MCF 10A (cell line): ENCODE data around the gene SLC1A7. TPM values are rescaled to one million over a fixed set of nuclear protein-coding genes. Genes with fewer than 3 reads are reported as not detected.

Experiments used
- BruUV-seq: library from RNA; stranded (reverse); fragments of 400-500 nt; replicated peaks from 2 replicates; lab custom pipeline; 2021; lab: Mats Ljungman, UMichigan
- CTCF ChIA-PET: fragments of 300-600 bp; sonication (Branson Sonifier 250); formaldehyde crosslinking; extraction: SDS; loops from one replicate; lab custom pipeline; 2021; ENCODE audit warnings: antibody characterized with exemption, inconsistent platforms; lab: Yijun Ruan, JAX
- POLR2A ChIA-PET: fragments of 300-600, 350-650 bp; sonication (Branson Sonifier 250); formaldehyde crosslinking; extraction: SDS; loops from one replicate; lab custom pipeline; 2020; ENCODE audit warnings: antibody characterized with exemption, inconsistent platforms; lab: Yijun Ruan, JAX
- DNase-seq: peaks from one replicate; pipeline ENCODE4 v3.0.0-alpha.2; 2018; ENCODE audit not compliant: unreplicated experiment
- H3K27ac Mint-ChIP-seq: one replicate; pipeline ENCODE4 v1.8.0; 2022; ENCODE audit warnings: mild to moderate bottlenecking, low read depth, mixed read lengths; ENCODE audit not compliant: unreplicated experiment
- H3K27me3 Mint-ChIP-seq: one replicate; pipeline ENCODE4 v1.8.0; 2022; ENCODE audit warnings: mixed read lengths; ENCODE audit not compliant: insufficient read depth, unreplicated experiment
- H3K36me3 Mint-ChIP-seq: one replicate; pipeline ENCODE4 v1.8.0; 2022; ENCODE audit warnings: mild to moderate bottlenecking, moderate library complexity, mixed read lengths; ENCODE audit not compliant: insufficient read depth, unreplicated experiment
- H3K4me1 Mint-ChIP-seq: one replicate; pipeline ENCODE4 v1.8.0; 2022; ENCODE audit warnings: mixed read lengths; ENCODE audit not compliant: insufficient read depth, unreplicated experiment
- H3K4me3 Mint-ChIP-seq: one replicate; pipeline ENCODE4 v1.8.0; 2022; ENCODE audit warnings: mild to moderate bottlenecking, moderate library complexity, mixed read lengths; ENCODE audit not compliant: unreplicated experiment
- H3K9me3 Mint-ChIP-seq: one replicate; pipeline ENCODE4 v1.8.0; 2022; ENCODE audit warnings: mixed read lengths; ENCODE audit not compliant: unreplicated experiment
- intact Hi-C: fragments of 100-400 bp; cut with micrococcal nuclease; formaldehyde crosslinking; loops from 2 replicates; pipeline ENCODE4 v1.14.1; 2022
- total RNA-seq: library from RNA; stranded (reverse); gene quantifications from 2 replicates; pipeline ENCODE4 v1.2.3, GENCODE V29; 2022
- TF ChIP-seq, protein P1 (sequence below): fragments of 200-600 bp; IDR thresholded peaks from one replicate; pipeline ENCODE4 v1.8.0; 2022; ENCODE audit warnings: antibody characterized with exemption, mild to moderate bottlenecking; ENCODE audit not compliant: unreplicated experiment

SLC1A7 gene
- total RNA-seq, 1 experiment from 2014 or later, result not detected

DNA sequence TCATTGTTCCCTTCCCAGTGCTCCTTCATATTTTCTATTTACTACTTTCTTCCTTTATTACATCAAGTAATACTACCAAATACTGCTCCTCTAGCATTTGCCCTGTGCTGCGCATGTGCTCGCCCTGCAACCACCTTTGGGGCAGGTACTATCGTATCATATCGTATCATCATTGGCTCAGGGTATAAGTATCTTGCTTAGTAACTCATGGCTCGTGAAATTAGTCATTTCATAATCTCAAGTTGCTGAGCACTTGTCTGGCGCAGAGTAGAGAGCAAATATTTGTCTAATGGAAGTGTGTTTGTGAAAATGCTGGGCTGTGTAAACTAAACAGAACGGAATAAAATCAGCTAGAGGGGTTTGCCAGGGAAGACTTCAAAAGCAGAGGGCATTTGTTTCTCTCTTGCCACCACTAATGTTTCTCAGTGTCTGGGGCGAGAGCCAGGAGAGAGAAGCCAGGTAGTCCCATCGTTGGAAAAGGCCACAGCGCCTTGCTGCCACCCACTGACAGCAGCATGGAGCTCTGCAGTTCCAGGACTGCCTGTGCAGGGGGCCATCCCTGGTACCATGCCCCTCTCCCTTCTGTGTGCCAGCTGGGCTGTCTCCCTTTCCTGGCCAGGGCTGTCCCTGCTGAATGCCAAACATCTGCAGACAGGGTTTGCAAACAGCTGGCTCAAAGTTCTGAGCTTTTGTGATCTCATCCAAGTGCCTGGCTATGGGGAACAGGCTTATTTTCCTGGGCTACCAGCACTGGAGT lies 34.2 kb upstream of the SLC1A7 start:
- intact Hi-C loops, result no loop called here

DNA sequence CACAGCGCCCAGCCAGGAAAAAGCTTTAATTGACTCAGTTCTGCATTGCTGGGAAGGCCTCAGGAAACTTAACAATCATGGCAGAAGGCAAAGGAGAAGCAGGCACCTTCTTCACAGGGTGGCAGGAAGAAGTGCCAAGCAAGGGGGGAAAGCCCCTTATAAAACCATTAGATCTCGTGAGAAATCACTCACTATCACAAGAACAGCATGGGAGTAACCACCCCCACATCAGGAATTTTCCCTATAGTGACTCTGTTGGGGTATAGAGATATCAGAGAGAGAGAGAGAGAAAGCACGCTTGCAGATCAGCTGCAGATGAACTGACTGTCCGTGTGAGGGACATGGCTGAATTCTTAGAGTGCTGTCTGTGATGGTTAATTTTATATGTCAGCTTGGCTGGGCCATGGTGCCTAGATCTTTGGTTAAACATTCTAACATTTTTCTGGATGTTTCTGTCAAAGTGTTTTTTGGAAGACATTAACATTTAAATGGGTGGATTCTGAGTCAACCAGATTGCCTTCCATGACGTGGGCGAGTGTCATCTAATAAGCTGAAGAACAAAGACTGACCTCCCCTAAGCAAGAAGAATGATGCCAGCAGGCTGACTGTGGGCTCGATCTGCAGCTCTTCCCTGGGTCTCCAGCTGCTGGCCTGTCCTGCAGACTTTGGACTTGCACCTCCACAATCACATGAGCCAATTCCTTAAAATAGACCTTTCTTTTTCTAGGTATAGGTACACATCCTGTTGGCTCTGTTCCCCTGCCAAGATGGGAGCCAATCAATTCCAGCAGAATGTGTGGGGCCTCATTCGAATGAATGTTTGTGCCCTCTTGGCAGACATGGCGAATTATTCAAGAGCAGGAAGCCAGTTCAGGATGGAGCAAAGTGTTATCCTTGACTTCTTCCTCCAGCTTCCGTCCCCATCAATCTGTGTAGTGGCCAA lies 32.8 kb upstream of the SLC1A7 start:
- no TSS peak for BruUV-seq

More for the DNA sequence above, 34.2 kb upstream of the SLC1A7 start:
- CTCF ChIA-PET, result interaction anchor here (0.7 to 1.4 kb wide), 4 partner anchors 9 to 1082 kb away, joined by 3 to 4 read pairs (median 3); no protein-coding TSS in a partner anchor
- H3K4me3 Mint-ChIP-seq, result no peak overlapping the region
- TF ChIP-seq, protein P1, sequence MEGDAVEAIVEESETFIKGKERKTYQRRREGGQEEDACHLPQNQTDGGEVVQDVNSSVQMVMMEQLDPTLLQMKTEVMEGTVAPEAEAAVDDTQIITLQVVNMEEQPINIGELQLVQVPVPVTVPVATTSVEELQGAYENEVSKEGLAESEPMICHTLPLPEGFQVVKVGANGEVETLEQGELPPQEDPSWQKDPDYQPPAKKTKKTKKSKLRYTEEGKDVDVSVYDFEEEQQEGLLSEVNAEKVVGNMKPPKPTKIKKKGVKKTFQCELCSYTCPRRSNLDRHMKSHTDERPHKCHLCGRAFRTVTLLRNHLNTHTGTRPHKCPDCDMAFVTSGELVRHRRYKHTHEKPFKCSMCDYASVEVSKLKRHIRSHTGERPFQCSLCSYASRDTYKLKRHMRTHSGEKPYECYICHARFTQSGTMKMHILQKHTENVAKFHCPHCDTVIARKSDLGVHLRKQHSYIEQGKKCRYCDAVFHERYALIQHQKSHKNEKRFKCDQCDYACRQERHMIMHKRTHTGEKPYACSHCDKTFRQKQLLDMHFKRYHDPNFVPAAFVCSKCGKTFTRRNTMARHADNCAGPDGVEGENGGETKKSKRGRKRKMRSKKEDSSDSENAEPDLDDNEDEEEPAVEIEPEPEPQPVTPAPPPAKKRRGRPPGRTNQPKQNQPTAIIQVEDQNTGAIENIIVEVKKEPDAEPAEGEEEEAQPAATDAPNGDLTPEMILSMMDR, result no peak
- no peaks in the 10 kb centered on the region for H3K9me3 Mint-ChIP-seq
- no peak overlapping the region for H3K27ac Mint-ChIP-seq
- POLR2A ChIA-PET, result no interaction called here
- H3K36me3 Mint-ChIP-seq, result no peaks in the 10 kb centered on the region
- peaks cover 8% of the 10 kb centered on the region for H3K4me1 Mint-ChIP-seq
- no peak for DNase-seq
- H3K27me3 Mint-ChIP-seq, result peaks cover 22% of the 10 kb centered on the region
- no TSS peak for BruUV-seq

DNA sequence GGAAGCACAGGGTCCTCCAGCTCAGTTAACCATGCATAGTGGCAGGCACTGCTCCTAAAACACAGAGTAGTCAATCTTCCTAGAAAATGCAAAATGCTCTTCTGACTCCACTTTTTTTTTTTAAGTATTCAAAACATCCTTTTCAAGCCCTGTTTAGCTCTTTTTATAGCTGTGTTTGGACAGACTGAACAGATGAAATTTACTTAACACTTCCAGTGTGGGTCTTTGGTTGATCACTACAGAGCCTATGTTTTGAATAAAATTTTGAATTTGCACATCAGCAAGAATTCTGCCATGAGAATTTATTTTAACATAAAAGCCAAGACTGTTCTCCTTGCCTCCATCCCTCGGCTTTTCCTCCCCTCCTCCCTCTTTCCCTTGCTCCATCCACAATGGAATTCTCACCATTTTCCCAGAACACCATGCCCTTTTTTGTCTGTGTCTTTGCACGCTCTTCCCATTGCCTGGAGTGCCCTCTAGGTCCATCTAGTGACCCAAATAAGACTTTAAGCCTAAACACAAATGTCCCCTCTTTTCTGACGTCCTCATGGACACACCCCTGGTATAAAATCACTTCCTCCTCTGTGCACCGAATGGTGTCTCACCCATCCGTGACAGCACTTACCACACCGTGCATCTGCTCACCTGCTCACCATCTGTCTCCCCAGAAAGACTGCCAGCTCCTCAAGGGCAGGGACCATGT lies 30.1 kb upstream of the SLC1A7 start:
- Mint-ChIP-seq H3K9me3 (no peaks in the 10 kb centered on the region), H3K27me3 (peaks cover 32% of the 10 kb centered on the region), H3K4me3 (no peak overlapping the region), H3K4me1 (peaks cover 8% of the 10 kb centered on the region), H3K27ac (no peak overlapping the region), H3K36me3 (no peaks in the 10 kb centered on the region)
- POLR2A ChIA-PET, result no interaction called here
- DNase-seq, result peak; percentile 46
- TF ChIP-seq, protein P1, result no peak
- no TSS peak for BruUV-seq
- intact Hi-C loops, result no loop called here
- CTCF ChIA-PET, result interaction anchor here (0.7 to 2.8 kb wide), 3 partner anchors 8 to 10 kb away, joined by 4 to 11 read pairs (median 4); no protein-coding TSS in a partner anchor

More for the DNA sequence above, 32.8 kb upstream of the SLC1A7 start:
- CTCF ChIA-PET, result interaction anchor here (0.6 to 1.4 kb wide), 3 partner anchors 10 to 450 kb away, joined by 3 to 4 read pairs (median 4); no protein-coding TSS in a partner anchor
- Mint-ChIP-seq H3K36me3 (no peaks in the 10 kb centered on the region), H3K27me3 (peaks cover 22% of the 10 kb centered on the region), H3K4me1 (peaks cover 8% of the 10 kb centered on the region), H3K27ac (no peak overlapping the region), H3K4me3 (no peak overlapping the region), H3K9me3 (no peaks in the 10 kb centered on the region)
- intact Hi-C loops, result no loop called here
- DNase-seq, result no peak
- TF ChIP-seq, protein P1, result no peak
- POLR2A ChIA-PET, result no interaction called here
